Naive thymus-derived CD8-positive, alpha-beta T cell (primary cell): ENCODE results near the gene GATB. TPM values are rescaled to one million over a fixed set of nuclear protein-coding genes. Genes with fewer than 3 reads are reported as not detected.
A peak's percentile ranks its signal among the peaks of the same experiment; 100 is the strongest.

ENCODE experiments used
- ATAC-seq, 2 donors: fragments of 150-1000 bp; cut with Tn5 transposase in 1 of 2; sonication (Bioruptor Pico), chemical (Tn5 transposase) in 1 of 2; 1 replicate in 1 of 2; 2 replicates in 1 of 2; pipeline ENCODE4 v1.10.0; 2021; ENCODE audit warnings: mild to moderate bottlenecking in 2 of 2, moderate library complexity in 2 of 2
- POLR2A ChIA-PET: fragments of 350-600 bp; sonication (Branson Sonifier 250); formaldehyde crosslinking; loops from one replicate; lab custom pipeline; 2021; ENCODE audit warnings: antibody characterized with exemption; lab: Charles Lee
- DNase-seq, 10 donors: peaks; one replicate each; pipeline versions ENCODE4 v3.0.0 to v3.0.0-alpha.2; 2020 to 2022
- H3K27ac Mint-ChIP-seq, 10 donors: one replicate each; pipeline ENCODE4 v1.8.0; 2020 to 2022; ENCODE audit warnings: mild to moderate bottlenecking in 10 of 10, mixed read lengths in 10 of 10, moderate library complexity in 4 of 10, inconsistent platforms in 1 of 10
- H3K27me3 Mint-ChIP-seq, 5 donors: one replicate each; pipeline ENCODE4 v1.8.0; 2021 to 2022; ENCODE audit warnings: mixed read lengths in 5 of 5
- H3K36me3 Mint-ChIP-seq, 3 donors: one replicate each; pipeline ENCODE4 v1.8.0; 2020 to 2022; ENCODE audit warnings: mixed read lengths in 3 of 3, mild to moderate bottlenecking in 2 of 3, inconsistent platforms in 1 of 3
- H3K4me1 Mint-ChIP-seq, 4 donors: one replicate each; pipeline ENCODE4 v1.8.0; 2021 to 2022; ENCODE audit warnings: mixed read lengths in 4 of 4
- H3K4me3 Mint-ChIP-seq, 10 donors: one replicate each; pipeline ENCODE4 v1.8.0; 2020 to 2022; ENCODE audit warnings: mild to moderate bottlenecking in 10 of 10, mixed read lengths in 10 of 10, moderate library complexity in 6 of 10, inconsistent platforms in 1 of 10
- H3K9me3 Mint-ChIP-seq, 9 donors: one replicate each; pipeline ENCODE4 v1.8.0; 2020 to 2022; ENCODE audit warnings: mixed read lengths in 9 of 9, mild to moderate bottlenecking in 3 of 9, inconsistent platforms in 1 of 9, moderate library complexity in 1 of 9
- polyA plus RNA-seq, 3 donors: library from polyadenylated mRNA; unstranded; fragments of 300-500 nt; fragmentation: Illumina TruSeq; gene quantifications; one replicate each; pipeline ENCODE4 v1.2.3, GENCODE V29; 2021
- total RNA-seq, 8 experiments: library from RNA in 2 of 8; stranded (reverse) in 2 of 8; gene quantifications; one replicate each; pipeline ENCODE4 v1.2.3 and lab custom pipeline; 2021 to 2026

GATB gene
- total and polyA plus RNA-seq, 5 experiments from 2014 or later = 8.9 to 16.3 (median 13.5) TPM

DNA sequence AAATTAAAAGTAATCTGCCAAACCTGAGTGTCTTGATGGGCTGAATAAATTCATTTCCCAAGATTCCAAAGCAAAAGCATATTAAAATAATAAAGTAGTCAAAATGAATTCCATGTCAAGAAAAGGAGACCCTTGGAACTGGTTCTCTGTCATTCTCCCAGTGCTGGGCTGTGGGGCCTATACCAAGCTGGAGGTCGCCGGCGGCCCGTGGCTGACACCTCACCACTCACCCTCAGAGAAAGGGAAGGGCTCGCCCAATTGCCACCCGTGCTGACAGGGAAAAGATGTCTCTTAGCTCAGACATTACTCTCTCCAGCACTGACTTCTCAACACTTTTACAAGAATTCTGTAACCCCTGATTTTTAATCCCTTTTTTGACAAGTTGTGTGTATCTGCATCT is 51.7 kb downstream of the GATB start:
- no peak for ATAC-seq
- H3K4me1 Mint-ChIP-seq = peaks cover 0 to 5% (median 0%) of the 10 kb centered on the region in 4 donors
- H3K27ac Mint-ChIP-seq = no peak overlapping the region
- no peaks in the 10 kb centered on the region for H3K27me3 Mint-ChIP-seq
- no peak overlapping the region for H3K4me3 Mint-ChIP-seq
- H3K9me3 Mint-ChIP-seq = no peaks in the 10 kb centered on the region
- peaks cover 0 to 71% (median 32%) of the 10 kb centered on the region in 3 donors for H3K36me3 Mint-ChIP-seq
- DNase-seq = no peak
- POLR2A ChIA-PET = no interaction called here

DNA sequence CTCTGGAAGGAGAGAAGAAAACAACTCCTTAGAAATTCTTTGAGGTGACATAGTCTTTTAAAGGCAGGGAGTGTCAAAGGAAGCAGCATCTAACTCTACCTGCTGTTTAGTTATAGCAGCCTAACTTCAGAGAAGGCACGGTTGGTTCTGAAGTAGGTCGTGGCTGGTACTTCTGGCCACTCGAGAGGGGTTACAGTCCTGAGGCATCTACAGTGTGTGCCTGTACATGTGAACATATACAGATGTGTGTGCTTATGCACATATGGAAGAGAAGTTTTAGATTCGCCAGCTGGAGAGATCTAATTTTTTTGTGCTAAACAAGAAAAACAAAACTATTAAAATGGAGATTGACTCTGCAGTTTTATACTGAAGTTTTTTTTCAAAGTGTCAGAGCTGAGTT is 52.7 kb downstream of the GATB start:
- Mint-ChIP-seq H3K4me3 (no peak overlapping the region), H3K27ac (no peak overlapping the region), H3K4me1 (peaks cover 0 to 5% (median 0%) of the 10 kb centered on the region in 4 donors), H3K9me3 (no peaks in the 10 kb centered on the region), H3K36me3 (peaks cover 0 to 72% (median 42%) of the 10 kb centered on the region in 3 donors), H3K27me3 (no peaks in the 10 kb centered on the region)
- ATAC-seq (no peak), DNase-seq (no peak)
- POLR2A ChIA-PET = no interaction called here

DNA sequence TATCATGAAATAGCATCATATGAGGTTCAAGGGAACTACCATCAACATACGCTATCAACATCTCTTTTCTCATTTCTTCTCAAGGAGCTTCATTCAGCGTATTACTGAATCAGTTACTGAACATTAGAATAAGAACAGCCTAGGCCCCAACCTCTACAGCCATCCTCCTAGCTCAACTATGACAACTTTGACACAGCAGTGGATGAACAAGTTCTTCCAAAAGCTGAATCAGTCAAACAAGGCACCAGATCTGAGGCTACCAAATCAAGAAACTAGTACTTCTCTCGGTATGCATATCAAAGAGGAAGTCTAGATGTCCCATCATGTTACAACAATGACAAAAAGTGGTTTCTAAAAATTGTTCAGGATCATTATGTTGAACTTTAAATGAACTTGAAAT is 57.4 kb downstream of the GATB start:
- no peaks in the 10 kb centered on the region for H3K4me1 Mint-ChIP-seq
- H3K4me3 Mint-ChIP-seq = no peak overlapping the region
- peak overlapping the region in 1 of 10 donors; percentile 15 for H3K27ac Mint-ChIP-seq
- peaks cover 0 to 2% (median 0%) of the 10 kb centered on the region in 9 donors for H3K9me3 Mint-ChIP-seq
- no peak for DNase-seq
- POLR2A ChIA-PET = no interaction called here
- no peak for ATAC-seq
- no peaks in the 10 kb centered on the region for H3K27me3 Mint-ChIP-seq
- H3K36me3 Mint-ChIP-seq = peaks cover 27 to 91% (median 73%) of the 10 kb centered on the region in 3 donors

DNA sequence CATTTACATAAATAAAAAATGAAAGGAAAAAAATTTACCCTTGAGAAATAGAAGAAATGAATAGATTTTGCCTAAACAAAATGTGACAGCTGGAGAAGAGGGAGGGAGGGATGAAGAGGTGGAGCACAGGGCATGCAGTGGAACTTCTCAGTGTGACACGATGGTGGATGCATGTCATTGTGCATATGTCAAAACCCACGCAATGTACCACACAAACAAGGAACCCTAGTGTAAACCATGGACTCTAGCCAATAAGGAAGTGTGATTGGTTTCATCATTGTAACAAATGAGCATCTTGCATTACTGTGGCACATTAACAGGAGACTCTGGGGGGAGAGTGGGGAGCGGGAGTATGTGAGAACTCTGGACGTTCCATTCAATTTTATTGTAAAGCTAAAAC is 58.6 kb downstream of the GATB start:
- POLR2A ChIA-PET = interaction anchor here (0.7 kb wide), 1 partner anchor 8 kb away, joined by 3 read pairs; no protein-coding TSS in a partner anchor
- no peak for ATAC-seq
- H3K36me3 Mint-ChIP-seq = peaks cover 33 to 87% (median 69%) of the 10 kb centered on the region in 3 donors

DNA sequence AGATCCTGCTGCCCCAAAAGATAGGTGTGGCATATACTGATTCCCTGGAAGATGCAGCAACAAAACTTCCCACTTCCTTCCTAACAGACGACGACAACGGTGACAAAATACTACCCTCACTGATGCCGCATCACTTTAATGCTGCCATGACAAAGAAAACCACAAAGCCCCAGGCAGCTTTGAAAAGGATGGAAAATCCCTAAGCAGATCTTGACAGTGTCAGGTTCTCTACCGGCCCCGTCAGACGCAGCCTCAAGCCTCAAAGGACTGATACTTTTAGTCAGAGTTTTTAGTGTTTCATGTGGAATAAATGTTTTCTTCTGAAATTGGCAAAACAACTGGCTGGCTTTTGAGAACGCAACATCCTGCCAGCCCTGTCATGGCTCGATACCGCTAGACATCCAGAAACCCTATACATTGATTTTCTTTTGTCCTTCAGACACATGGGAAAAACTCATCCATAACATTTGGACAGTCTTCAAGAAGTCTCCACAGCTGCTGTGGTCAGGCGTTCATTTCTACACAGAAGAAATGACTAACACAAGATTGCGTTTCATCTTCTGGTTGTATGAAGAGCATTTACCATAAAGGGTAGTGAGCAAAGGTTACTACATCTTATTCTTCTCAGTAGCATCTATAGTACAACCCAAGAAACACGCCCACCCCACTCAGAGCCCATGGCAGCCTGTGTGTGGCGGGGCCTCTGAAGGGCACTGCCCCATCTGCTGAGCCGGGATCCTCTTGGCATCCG is 60.1 kb downstream of the GATB start:
- Mint-ChIP-seq H3K27me3 (no peaks in the 10 kb centered on the region), H3K36me3 (peaks cover 33 to 81% (median 74%) of the 10 kb centered on the region in 3 donors), H3K9me3 (peaks cover 0 to 5% (median 0%) of the 10 kb centered on the region in 9 donors), H3K4me3 (no peak overlapping the region), H3K27ac (no peak overlapping the region), H3K4me1 (no peaks in the 10 kb centered on the region)
- POLR2A ChIA-PET = no interaction called here
- DNase-seq (no peak), ATAC-seq (no peak)

More for the DNA sequence above, 58.6 kb downstream of the GATB start:
- H3K27ac Mint-ChIP-seq = peak overlapping the region in 2 of 10 donors; percentile 38 to 43
- H3K4me1 Mint-ChIP-seq = no peaks in the 10 kb centered on the region
- no peaks in the 10 kb centered on the region for H3K27me3 Mint-ChIP-seq
- no peak for DNase-seq
- peaks cover 0 to 5% (median 0%) of the 10 kb centered on the region in 9 donors for H3K9me3 Mint-ChIP-seq
- no peak overlapping the region for H3K4me3 Mint-ChIP-seq

DNA sequence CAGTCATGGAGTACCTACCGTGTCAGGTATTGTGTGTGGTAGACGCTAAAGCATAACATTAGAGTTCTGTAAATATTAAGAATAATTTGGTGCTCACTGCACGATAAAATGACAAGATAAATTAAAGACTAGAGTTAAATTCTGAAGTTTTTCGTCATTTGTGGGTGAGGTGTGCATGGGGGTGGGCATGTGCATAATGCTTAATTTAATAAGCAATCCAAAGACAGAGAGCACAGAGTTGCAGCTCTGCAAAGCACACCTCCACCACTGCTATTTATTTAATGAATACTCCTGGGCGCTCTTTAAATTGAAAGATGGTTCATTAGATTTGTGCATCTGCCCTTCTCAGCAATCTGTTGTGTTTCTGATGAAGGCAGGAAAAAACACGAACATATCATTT is 62.6 kb downstream of the GATB start:
- no peaks in the 10 kb centered on the region for H3K27me3 Mint-ChIP-seq
- H3K4me3 Mint-ChIP-seq = no peak overlapping the region
- ATAC-seq = no peak
- H3K36me3 Mint-ChIP-seq = peaks cover 33 to 62% (median 56%) of the 10 kb centered on the region in 3 donors
- H3K9me3 Mint-ChIP-seq = peaks cover 0 to 5% (median 0%) of the 10 kb centered on the region in 9 donors
- DNase-seq = no peak
- no peaks in the 10 kb centered on the region for H3K4me1 Mint-ChIP-seq
- no peak overlapping the region for H3K27ac Mint-ChIP-seq
- POLR2A ChIA-PET = no interaction called here

DNA sequence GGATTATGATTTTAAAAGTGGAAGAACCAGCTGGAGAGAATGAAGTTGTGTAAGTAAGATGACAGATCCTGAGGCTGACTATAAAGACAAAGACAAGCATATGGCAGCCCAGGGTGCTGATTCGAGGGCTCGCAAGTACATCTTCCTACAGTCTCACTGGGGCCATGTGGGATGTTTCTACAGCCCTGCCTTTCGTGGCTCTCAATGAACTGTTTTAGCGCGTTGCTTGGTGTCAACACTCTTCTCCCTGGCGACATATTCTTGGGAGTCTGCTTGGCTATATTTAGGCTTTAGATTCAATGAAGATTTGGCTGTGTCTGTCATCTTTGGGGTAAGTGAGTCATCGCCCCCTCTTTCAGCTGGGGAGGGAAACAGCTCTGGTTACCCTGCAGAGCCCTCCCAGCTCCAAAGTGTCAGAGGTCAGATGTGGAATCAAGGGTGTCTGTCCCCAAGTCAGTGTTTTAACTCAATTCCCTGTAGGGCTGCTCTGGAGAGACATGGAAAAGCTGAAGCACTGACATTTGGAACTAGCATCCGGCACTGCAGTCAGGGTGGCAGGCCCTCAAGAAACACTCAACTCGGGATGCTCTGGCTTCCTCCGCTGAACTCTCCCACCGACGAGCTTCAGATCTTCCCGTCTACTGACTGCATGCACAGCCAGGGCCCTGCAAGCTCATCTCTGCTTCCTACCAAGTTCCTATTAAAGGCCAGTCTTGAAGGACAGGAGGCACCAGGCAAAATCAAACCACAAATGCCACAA is 65.7 kb downstream of the GATB start:
- H3K27ac Mint-ChIP-seq = no peak overlapping the region
- H3K36me3 Mint-ChIP-seq = peaks cover 16 to 41% (median 30%) of the 10 kb centered on the region in 3 donors
- POLR2A ChIA-PET = no interaction called here
- H3K9me3 Mint-ChIP-seq = peaks cover 0 to 5% (median 0%) of the 10 kb centered on the region in 9 donors
- ATAC-seq (no peak), DNase-seq (no peak)
- H3K4me3 Mint-ChIP-seq = no peak overlapping the region
- no peaks in the 10 kb centered on the region for H3K27me3 Mint-ChIP-seq
- H3K4me1 Mint-ChIP-seq = no peaks in the 10 kb centered on the region

DNA sequence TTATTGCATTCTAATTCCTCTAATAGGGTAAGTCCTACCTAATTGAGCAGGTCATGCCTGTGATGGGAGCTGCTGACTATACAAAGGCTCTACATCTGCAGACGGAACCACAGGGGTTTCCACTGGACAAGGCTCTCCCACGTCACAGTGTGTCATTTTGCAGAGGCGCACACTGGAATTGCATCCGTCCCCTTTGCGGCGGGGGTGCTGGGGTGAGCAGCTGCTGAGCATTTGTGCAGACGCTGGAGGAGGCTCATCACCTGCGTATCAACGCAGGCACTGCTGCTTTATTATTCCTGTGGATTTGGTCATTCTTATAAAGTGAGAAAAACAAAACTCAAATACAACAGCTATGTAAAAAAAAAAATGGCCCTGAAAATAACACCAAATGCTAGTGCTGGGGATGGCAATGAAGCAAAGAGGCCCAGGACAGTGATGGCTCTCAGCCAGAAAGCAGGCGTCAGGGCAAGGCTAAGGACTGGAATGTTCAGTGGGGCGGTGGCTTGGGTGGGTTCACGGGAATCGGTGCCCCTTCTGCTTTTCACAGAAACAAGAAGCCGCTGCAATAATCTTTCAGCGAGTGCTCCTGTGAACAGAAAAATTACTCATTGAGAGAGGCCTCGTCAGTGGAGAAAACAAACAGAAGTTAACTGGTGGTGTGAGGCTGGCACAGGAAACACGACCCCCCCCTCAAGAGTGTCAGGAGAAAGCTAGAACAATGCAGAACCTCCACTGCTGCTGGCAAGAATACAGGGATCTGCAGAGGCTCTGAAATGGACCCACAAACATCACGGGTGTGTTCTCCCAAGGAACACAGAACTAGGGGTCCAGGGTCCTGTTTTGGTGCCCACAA is 67.8 kb downstream of the GATB start:
- POLR2A ChIA-PET = interaction anchor here (1.1 kb wide), 1 partner anchor 10 kb away, joined by 3 read pairs; no protein-coding TSS in a partner anchor
- H3K27me3 Mint-ChIP-seq = no peaks in the 10 kb centered on the region
- DNase-seq = no peak
- no peak overlapping the region for H3K27ac Mint-ChIP-seq
- ATAC-seq = no peak
- H3K9me3 Mint-ChIP-seq = peaks cover 0 to 1% (median 0%) of the 10 kb centered on the region in 9 donors
- peaks cover 2 to 44% (median 26%) of the 10 kb centered on the region in 3 donors for H3K36me3 Mint-ChIP-seq
- peaks cover 0 to 1% (median 0%) of the 10 kb centered on the region in 4 donors for H3K4me1 Mint-ChIP-seq
- no peak overlapping the region for H3K4me3 Mint-ChIP-seq

DNA sequence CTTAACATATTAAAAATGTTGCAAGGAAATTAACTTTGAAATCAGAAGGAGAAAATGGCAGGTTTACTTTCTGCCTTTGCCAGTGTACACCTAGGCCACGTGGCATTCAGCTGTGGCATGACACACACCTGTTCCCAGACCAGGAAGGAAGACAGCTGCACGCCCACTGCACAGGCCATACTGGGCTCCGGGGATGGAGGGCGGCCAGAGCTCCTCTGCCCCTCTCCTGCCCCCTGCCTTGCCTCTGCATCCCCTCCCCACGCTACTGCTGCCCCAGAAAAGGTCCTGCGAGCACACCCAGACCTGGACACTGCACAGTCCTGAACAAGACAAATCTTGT is 68.4 kb downstream of the GATB start:
- Mint-ChIP-seq H3K4me1 (peaks cover 0 to 2% (median 0%) of the 10 kb centered on the region in 4 donors), H3K9me3 (no peaks in the 10 kb centered on the region), H3K36me3 (peaks cover 0 to 46% (median 29%) of the 10 kb centered on the region in 3 donors), H3K27me3 (no peaks in the 10 kb centered on the region), H3K27ac (no peak overlapping the region), H3K4me3 (no peak overlapping the region)
- POLR2A ChIA-PET = no interaction called here
- DNase-seq (no peak), ATAC-seq (no peak)

DNA sequence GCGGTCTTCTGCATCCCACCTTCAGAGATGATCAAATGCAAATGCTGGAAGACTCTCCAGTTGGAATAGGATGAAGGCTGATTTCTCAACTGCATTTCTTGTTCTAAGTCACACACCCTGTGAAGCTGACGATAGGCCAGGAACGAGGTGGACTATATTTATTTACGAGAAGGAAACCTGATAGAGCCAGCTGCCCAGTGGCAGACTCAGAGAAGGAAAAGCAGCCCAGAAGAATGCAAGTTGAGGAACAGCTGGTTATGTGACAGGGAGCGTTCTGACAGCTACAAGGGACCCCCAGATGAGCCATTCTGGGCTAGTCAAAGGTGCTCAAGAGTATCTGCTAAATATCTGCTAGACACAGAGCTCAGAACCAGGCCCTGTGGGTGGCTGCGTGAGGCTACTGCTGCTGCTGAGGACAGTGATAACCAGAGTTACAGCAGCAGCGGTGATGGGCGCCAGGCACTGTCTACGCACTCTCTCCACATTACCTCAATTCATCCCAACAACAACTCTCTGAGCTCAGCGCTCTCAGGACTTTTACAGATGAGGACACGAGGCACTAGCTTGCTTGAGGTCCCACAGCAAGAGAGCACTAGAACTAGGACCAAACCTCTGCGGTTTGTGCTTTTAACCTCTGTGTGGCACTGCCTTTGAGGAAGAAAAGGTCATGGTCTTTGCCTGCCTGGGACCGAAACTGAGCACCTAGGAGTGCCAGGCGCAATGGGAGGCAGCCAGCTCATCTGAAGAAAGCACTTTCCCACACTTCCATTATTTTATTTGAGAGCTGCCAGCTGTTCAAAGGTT is 69.0 kb downstream of the GATB start:
- no peak overlapping the region for H3K4me3 Mint-ChIP-seq
- POLR2A ChIA-PET = no interaction called here
- ATAC-seq = no peak
- H3K27me3 Mint-ChIP-seq = no peaks in the 10 kb centered on the region
- no peaks in the 10 kb centered on the region for H3K9me3 Mint-ChIP-seq
- DNase-seq = no peak
- H3K36me3 Mint-ChIP-seq = peaks cover 0 to 50% (median 29%) of the 10 kb centered on the region in 3 donors
- no peak overlapping the region for H3K27ac Mint-ChIP-seq
- H3K4me1 Mint-ChIP-seq = peaks cover 0 to 2% (median 0%) of the 10 kb centered on the region in 4 donors

DNA sequence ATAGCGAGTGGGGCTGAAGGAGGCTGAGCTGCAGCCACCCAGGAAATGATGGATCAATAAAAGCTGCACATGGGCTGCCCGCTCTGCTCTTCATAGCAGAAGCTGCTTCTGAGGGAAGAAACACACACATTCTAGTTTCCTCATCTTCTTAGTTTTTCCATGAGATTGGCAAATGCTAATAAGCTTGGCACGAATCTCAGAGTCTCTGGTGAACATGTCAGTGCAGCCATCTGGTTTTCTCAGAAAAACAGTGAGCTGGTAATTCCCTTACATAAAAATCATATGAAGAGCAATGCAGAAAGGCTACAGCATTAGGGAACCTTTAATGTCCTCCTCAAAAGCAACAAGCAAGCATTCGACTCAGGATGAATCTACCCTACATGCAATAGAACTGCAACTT is 69.9 kb downstream of the GATB start:
- POLR2A ChIA-PET = no interaction called here
- H3K9me3 Mint-ChIP-seq = no peaks in the 10 kb centered on the region
- H3K4me3 Mint-ChIP-seq = no peak overlapping the region
- H3K4me1 Mint-ChIP-seq = peaks cover 0 to 3% (median 0%) of the 10 kb centered on the region in 4 donors
- no peaks in the 10 kb centered on the region for H3K27me3 Mint-ChIP-seq
- ATAC-seq = no peak
- no peak overlapping the region for H3K27ac Mint-ChIP-seq
- no peak for DNase-seq
- peaks cover 0 to 48% (median 24%) of the 10 kb centered on the region in 3 donors for H3K36me3 Mint-ChIP-seq
